ENCODE measurements around the gene WDFY1. TPM values are rescaled to one million over a fixed set of nuclear protein-coding genes. Genes with fewer than 3 reads are reported as not detected.
"Not testable (repeated sequence)": the region's sequence is repeated elsewhere in the genome, so short reads cannot be mapped to it uniquely, and the experiment has no call there.

WDFY1 gene
- total RNA-seq, 1 donor from 2014 or later: 45.5 TPM

DNA sequence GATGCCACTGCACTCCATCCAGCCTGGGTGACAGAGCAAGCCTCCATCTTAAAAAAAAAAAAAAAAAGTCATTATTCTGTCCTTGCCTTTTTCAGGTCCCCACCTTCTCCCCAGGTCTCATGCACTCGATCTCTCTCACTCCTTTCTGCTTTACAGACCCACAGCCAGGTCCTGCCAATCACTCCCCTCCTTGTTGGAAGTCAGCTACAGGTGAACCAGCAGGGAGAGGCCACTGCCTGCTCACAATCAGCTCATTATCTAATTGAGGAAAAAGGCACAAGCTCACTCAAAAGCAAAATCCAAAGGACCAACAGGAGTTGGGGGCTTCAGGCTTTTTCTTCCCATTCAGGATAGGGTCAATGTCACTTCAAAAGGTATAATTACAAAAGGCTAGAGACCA is 2.0 kb downstream of the WDFY1 start:
- H3K4me3 ChIP-seq: peak overlapping the region; percentile 94
- ATAC-seq: no peak
- H3K27ac ChIP-seq: no peak overlapping the region
- no peaks in the 10 kb centered on the region for H3K9me3 ChIP-seq
- DNase-seq: no peak
- no peaks in the 10 kb centered on the region for H3K36me3 ChIP-seq
- no peak for TF ChIP-seq CTCF (IDR thresholded peaks at IDR 0.05)
- no peaks in the 10 kb centered on the region for H3K27me3 ChIP-seq (ENCODE audit: low read depth)
- intact Hi-C loops (cut with DNase I): no loop called here
- peaks cover 38% of the 10 kb centered on the region for H3K4me1 ChIP-seq

- no peaks in the 10 kb centered on the region for H3K9me3 ChIP-seq
- DNase-seq (no peak), ATAC-seq (no peak)
- no peaks in the 10 kb centered on the region for H3K36me3 ChIP-seq
- no peak overlapping the region for H3K4me3 ChIP-seq
- H3K4me1 ChIP-seq: peaks cover 52% of the 10 kb centered on the region
- H3K27me3 ChIP-seq (ENCODE audit: low read depth): no peaks in the 10 kb centered on the region
- H3K27ac ChIP-seq: no peak overlapping the region
- TF ChIP-seq CTCF (IDR thresholded peaks at IDR 0.05): no peak
- intact Hi-C loops (cut with DNase I): no loop called here
These were observed 3.4 kb downstream of the WDFY1 start for GRCh38 chr2:223941579-223942277.

- peaks cover 58% of the 10 kb centered on the region for H3K4me1 ChIP-seq
- H3K4me3 ChIP-seq; DNase-seq; H3K27ac ChIP-seq; H3K27me3 ChIP-seq (ENCODE audit: low read depth); intact Hi-C loops (cut with DNase I); ATAC-seq; H3K9me3 ChIP-seq; H3K36me3 ChIP-seq: not testable (repeated sequence)
These were observed 5.7 kb downstream of the WDFY1 start for GRCh38 chr2:223939438-223939837.

GRCh38 chr2:223937535-223937934 is 7.6 kb downstream of the WDFY1 start:
- Histone ChIP-seq H3K4me1 (peaks cover 63% of the 10 kb centered on the region), H3K27me3 (ENCODE audit: low read depth) (no peaks in the 10 kb centered on the region), H3K9me3 (no peaks in the 10 kb centered on the region), H3K4me3 (no peak overlapping the region), H3K27ac (no peak overlapping the region), H3K36me3 (no peaks in the 10 kb centered on the region)
- ATAC-seq: no peak
- intact Hi-C loops (cut with DNase I): no loop called here
- TF ChIP-seq CTCF (IDR thresholded peaks at IDR 0.05): no peak
- no peak for DNase-seq

- no peak overlapping the region for H3K4me3 ChIP-seq
- no peak for DNase-seq
These were observed 8.2 kb downstream of the WDFY1 start for GRCh38 chr2:223936862-223937326.

More at GRCh38 chr2:223936862-223937326, 8.2 kb downstream of the WDFY1 start:
- intact Hi-C loops (cut with DNase I): no loop called here
- Histone ChIP-seq H3K4me1 (peaks cover 63% of the 10 kb centered on the region), H3K27me3 (ENCODE audit: low read depth) (no peaks in the 10 kb centered on the region), H3K27ac (no peak overlapping the region), H3K9me3 (no peaks in the 10 kb centered on the region), H3K36me3 (no peaks in the 10 kb centered on the region)
- TF ChIP-seq CTCF (IDR thresholded peaks at IDR 0.05): no peak
- no peak for ATAC-seq
